ENCODE results near the gene NUP98.

Gene NUP98

DNA sequence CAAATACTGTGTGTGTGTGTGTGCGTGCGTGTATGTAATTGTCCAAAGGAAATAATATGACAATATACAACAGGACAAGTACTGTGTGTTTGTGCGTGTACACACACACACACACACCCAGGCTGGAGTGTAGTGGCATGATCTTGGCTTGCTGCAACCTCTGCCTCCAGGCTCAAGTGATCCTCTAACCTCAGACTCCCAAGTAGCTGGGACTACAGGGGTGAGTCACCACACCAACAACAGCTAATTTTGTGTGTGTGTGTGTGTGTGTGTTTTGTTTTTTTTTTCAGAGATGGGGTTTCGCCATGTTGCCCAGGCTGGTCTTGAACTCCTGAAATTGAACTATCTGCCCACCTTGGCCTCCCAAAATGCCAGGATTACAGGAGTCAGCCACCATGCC lies 61.5 kb downstream of the NUP98 start:
- DNase-seq (ENCODE audit: low read depth in 2 of 2): no peak

DNA sequence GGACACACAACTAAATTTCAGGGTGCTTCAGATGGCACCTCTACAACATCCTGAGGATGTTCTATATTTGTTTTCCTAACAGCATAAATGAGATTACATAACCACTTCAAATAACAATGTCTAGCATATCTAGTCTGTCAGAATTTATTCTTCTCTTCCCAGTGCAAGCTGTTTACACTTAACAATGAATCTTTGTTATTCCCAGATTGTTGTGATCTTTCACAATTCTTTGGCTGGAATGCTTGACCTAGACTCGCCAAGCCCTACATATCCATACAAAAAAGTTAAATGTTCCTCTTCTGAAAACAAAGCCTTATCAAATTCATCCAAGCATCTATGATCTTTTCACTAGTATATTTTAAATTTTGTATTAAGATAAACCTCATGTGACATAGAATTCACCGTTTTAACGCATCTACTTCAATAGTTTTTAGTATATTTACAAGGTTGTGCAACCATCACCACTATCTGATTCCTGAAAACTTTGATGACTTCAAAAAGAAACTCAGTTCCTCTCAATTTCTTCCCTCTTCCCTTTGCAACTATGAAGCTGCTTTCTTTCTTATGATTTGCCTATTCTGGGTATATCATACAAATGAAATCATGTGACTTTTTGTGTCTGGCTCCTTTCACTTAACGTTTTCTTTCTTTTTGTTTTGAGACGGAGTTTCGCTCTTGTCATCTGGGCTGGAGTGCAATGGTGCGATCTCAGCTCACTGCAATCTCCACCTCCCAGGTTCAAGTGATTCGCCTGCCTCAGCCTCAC lies 64.5 kb downstream of the NUP98 start:
- DNase-seq (ENCODE audit: low read depth in 2 of 2): no peak

DNA sequence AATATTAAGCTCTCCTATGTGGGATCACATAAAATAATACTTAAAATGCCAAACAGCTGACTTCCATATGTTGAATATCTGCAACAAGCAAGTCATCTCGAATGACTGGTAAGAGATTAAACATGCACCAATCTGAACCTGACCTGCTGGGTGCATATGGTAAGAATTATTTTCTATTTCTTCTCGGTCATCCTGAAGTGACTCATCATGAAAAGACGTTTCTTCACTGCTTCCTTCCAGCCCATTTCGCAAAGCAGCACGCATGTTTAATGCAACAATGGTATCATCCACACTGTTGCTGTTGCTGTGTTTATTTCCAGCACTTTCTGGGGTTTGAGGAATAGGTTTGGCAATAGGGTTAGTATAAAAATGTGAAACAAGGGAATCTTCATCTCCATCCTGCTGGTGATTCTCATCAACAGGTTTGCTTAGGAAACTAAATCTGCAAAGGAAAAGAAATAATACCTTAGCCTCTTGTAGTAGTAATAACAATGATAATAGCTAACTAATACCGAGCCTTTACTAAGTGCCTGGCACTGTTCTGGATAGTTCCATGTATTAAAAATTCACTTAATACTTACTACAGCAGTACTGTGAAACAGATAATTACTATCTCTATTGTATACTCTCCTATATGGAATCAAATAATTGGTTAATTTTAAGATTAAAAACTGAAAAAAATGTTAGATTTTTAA lies 74.2 kb downstream of the NUP98 start:
- no peak for DNase-seq (ENCODE audit: low read depth in 2 of 2)

DNA sequence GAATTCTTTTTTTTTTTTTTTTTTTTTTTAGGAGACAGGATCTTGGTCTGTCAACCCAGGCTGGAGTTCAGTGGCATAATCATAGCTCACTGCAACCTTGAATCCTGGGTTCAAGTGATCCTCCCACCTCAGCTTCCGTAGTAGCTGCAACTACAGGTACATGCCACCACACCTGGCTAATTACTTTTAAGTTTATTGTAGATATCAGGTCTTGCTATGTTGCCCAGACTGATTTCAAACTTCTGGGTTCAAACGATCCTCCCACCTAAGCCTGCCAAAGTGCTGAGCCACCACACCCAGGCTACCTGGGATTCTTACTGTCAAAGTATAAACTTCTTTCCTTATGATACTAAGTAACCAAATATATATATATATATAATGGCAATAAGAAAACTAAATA lies 75.3 kb downstream of the NUP98 start:
- no peak for DNase-seq (ENCODE audit: low read depth in 2 of 2)

DNA sequence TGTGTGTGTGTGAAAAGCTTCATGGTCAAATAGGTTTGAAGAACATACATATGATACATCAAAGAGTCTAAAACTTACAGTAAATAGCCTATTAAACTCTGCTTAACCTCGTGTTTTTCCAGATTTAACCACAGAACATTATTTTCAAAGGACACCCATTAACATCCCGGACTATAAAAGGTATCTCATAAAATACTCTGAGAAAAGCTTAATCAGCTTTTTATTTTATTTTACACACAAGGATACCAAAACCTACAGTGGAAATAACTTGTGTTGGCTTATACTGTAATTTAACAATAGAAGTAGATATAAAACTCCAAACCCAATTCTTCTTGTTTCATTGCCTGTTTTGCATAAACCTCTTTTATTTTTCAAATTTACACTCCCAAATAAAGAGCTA lies 76.4 kb downstream of the NUP98 start:
- no peak for DNase-seq (ENCODE audit: low read depth in 2 of 2)

DNA sequence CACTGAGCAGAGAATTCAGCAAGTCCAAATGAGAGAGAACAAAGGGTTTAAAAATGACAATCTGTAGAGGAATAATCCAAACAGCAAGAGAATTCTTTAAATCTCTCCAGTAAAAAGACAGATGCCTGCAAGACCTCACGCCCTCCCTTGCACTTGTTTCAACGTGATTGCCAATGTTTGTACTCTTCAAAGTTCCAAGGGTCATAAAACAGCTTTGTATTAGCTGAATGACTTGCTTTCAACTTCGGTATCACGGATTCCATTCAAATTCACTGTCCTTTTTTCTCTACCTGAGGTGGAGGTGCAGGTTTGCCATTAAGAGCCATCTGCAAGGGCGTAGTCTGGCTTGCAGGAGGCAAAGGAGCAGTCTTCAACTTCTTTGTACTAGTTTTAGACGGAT lies 85.1 kb downstream of the NUP98 start:
- no peak for DNase-seq (ENCODE audit: low read depth in 2 of 2)

DNA sequence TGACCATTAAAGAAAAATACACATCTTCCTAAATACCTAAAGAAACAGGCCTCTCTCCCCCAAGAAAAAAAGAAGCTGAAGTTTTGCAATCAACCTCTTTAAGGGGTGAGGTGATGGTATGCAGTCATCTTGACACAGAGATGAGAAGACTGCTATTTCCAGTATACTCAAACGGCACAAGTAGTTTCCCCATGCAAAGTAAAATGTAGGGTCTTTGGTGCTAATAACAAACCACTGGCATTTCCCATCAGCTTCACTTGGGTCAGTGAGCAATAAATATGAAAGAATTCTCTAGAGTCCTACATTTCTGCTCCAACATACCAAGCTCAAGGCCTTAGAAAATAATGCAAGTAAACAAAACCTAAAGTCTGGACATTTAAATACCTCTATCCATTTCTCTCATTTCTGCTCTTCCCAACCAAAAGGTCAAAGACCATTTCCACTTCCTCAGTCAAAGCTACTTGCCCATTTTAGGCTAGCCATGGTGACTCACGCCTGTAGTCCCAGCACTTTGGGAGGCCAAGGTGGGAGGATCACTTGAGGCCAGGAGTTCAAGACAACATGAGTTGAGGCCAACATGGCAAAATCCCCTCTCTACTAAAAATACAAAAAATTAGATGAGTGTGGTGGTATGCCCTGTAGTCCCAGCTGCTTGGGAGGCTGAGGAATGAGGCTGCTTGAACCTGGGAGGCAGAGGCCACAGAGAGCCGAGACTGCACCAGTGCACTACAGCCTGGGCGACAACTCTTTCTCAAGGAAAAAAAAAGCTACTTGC lies 86.7 kb downstream of the NUP98 start:
- DNase-seq (ENCODE audit: low read depth in 2 of 2): no peak

DNA sequence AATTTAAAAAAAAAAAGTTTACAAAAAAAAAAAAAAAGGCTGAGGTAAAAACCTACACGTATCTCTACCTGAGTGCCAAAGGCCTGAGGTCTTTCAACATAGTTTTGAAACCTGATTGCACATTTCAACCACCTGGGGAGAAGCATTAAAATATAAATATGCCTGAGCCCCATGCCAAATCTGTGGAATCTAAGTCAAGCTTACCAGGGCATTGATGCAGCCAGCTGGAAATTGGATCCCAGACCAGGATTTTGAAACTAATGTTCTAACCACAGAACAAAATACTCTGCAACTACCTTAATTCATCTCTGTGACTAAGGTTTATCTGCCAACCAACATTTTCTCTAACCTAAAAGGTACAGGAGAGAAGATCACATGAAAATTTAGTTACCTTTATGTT lies 87.4 kb downstream of the NUP98 start:
- DNase-seq (ENCODE audit: low read depth in 2 of 2): no peak

DNA sequence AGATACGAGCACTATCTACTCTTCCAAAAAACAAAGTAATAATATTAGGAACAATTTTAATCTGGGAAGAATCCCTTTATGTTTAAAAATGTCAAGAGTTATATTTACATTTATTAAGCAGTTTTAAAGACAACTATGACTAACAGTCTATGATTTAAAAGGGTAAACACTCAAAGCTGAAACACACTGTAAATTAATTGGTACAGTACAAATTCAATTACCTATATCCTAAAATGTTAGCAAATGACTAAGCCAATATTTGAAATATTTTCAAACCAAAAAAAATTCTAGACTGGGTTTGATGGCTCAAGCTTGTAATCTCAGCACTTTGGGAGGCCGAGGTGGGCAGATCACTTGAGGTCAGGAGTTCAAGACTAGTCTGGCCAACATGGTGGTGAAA lies 90.2 kb downstream of the NUP98 start:
- DNase-seq (ENCODE audit: low read depth in 2 of 2): no peak

DNA sequence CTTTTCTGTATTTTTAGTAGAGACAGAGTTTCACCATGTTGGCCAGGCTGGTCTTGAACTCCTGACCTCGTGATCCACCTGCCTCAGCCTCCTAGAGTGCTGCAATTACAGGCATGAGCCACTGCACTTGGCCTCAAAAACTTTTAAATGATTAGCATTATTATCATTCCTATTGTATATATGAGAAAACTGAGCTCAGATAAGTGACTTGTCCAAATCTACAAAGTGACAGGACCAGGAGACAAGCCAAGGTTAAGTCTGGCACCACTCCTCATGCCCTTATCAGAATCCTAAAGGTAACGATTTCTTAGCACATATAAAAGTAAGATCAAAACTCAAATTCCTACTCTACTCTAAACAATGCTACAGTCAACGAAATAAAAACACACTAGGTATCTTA lies 94.0 kb downstream of the NUP98 start:
- DNase-seq (ENCODE audit: low read depth in 2 of 2): no peak

DNA sequence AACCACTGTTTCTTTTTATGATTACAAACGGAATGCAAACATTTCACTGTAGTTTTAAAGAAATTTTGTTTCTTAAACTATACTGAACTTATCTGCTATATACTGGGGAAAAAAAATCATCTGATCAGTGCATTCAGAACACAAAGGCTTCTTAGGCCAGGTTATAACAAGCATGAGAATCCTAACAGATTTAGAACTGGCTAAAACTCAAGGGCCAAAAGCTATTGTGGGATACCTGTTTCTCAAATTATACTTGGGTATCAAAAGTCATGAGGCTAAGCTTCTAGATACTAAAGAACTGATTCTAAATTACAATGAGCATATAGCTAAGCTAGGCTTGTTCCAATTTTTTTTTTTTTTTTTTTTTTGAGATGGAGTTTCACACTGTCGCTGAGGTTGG lies 96.4 kb downstream of the NUP98 start:
- DNase-seq (ENCODE audit: low read depth in 2 of 2): no peak

DNA sequence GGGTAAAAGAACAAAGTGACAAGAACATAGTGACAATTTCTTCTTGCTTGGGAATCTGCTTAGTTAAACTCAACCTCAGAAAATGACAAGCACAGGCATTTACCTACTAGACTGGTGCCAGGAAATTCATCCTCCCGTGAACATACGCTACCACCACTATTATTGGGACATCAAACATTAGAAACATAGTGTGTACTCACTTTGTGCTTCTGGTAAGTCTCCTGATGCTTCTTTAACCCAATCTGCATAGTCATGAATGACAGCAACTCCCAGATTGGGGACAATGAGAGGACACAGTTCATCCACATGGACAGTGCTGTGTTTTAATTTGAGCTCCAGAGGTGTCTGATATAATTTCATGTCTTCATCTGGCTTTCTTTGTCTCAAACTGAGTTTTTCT lies 96.9 kb downstream of the NUP98 start:
- DNase-seq (ENCODE audit: low read depth in 2 of 2): no peak

DNA sequence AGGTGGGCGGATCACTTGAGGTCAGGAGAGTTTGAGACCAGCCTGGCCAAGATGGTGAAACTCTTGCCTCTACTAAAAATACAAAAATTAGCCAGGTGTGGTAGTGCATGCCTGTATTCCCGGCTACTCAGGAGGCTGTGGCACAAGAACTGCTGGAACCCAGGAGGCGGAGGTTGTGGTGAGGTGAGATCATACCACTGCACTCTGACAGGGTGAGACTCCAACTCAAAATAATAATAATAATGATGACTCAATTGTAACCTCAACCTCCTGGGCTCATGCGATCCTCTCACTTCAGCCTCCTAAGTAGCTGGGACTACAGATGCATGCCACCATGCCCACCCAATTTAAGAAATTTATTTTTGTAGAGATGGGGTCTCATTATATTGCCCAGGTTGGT lies 110.6 kb downstream of the NUP98 start:
- no peak for DNase-seq (ENCODE audit: low read depth in 2 of 2)

DNA sequence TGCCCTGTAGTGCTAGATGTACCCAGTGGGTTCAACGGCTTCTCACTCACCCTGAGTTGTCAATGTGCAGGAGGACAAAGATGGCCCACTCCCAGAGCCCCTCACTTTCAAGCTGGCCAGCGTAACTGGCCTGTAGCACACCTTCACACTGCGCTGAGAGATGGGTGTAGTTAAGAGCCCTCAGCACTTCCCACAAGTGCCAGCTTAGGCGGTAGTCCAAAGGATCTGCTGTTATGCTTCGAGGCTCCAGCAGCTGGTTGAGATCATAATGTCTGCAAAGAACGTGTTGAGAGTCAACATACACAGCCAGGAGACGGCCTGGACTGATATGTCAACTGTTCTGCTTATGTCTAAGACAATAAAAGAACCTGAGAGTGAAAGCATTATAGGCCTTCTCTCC lies 111.4 kb downstream of the NUP98 start:
- no peak for DNase-seq (ENCODE audit: low read depth in 2 of 2)

DNA sequence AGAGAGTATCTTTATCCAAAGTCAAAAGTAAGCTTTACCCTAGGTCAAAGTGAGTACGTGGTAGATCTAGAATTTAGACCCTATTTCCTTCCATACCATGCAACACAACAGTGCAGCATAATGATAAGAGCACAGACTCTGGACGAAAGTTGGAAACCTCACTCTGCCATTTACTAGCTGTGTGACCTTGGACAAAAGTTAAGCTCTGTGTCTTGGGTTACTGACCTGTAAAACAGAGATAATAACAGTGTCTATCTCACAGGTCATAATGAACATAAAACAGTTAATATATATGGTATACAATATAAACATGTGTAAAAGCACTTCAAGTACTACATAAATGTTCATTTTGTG lies 112.6 kb downstream of the NUP98 start:
- no peak for DNase-seq (ENCODE audit: low read depth in 2 of 2)

DNA sequence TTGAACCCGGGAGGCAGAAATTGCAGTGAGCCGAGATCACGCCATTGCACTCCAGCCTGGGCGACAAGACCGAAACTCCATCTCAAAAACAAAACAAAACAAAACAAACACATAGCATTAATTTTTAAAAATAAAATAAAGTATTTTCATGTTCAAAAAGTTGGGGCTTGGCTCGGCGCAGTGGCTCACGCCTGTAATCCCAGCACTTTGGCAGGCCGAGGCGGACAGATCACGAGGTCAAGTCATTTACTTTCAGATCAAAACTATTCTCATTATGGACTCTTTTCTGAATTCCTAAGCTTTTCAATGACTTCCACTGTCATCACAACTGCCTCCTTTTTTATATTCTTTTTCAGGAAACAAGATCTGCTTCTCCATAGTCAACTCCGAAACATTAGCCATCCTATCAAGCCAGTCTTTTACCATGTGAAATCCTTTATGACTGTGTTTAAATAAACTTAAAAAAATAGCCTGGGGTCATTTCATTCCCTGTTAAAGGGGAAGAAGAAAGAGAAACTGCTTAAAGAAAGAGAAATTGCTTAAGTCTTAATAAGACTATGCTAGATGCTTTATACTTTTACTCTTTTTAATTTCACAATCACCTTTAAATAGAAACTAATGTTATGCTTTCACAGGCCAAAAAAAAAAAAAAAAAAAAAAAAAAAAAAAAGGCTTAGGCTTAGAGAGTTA lies 113.1 kb downstream of the NUP98 start:
- no peak for DNase-seq (ENCODE audit: low read depth in 2 of 2)

DNA sequence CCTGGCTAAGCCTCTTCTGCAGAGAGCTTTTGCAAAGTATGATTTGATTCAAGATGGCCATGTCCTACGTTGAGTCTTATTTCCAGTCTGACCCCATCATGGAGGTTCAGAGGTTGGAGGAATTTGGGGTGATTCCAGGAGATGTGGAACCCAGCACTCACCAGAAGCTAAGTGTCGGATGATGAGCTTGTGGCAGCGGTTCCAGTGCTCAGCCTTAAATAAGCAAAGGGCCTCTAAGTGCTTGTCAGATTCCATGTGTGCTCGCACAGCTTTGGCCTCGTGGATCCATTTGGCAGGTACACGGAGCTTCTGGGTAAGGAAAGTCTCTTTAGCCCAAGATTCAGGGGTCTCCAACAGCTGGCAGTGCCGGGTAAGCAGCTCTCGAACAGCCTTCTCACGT lies 114.3 kb downstream of the NUP98 start:
- no peak for DNase-seq (ENCODE audit: low read depth in 2 of 2)

DNA sequence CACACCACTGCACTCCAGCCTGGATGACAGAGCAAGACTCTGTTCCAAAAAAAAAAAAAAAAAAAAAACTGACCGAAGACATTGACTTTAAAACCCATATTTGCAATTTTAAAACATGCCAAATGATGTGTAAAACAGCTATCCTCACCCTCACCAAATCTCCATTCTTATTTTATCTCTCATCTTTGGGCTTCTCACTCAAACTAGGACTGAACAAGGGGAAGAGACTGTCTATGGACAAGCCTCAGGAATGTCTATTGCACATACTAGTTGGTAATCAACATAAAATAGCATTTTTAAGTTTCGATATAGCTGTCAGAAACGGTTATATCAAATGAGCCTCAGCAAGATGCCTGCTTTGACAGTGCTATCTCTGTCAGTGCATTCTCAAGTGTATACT lies 118.3 kb downstream of the NUP98 start:
- no peak for DNase-seq (ENCODE audit: low read depth in 2 of 2)

DNA sequence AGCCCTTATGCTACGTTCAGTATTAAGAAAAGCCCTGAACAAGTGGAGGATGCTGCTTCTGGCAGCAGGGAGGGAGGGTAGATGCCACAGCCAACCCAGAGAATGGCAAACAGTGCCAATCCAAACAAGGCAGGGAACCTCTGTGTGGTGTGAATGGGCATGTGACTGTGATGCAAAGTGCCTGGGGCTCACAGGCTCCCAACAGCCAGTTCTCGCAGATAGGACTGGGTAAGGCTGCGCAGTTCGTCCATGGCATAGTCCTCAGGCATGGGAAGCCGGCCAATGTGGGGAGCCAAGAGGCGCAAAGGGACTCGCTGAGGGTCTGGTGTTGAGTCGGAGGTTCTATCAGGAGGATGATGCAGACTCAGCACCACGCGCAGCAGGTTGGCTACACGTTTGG lies 121.4 kb downstream of the NUP98 start:
- no peak for DNase-seq (ENCODE audit: low read depth in 2 of 2)

DNA sequence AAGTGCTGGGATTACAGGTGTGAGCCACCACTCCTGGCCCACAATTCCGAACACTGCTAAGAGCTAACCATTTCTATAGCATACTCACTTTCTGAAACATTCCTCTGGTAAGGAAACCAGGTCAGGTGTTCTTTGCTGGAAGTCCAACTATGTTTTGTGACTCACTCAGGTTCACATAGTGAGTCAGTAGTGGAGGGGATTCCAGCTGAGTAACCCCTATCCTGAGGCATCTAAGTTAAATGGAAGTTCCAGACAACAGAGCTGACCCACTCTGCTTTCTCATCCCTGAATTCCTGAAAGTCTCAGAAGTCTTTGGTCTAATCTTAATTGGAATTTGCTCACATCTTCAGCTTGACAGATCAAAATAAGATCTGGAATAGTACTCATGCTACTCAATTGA lies 123.2 kb downstream of the NUP98 start:
- no peak for DNase-seq (ENCODE audit: low read depth in 2 of 2)

DNA sequence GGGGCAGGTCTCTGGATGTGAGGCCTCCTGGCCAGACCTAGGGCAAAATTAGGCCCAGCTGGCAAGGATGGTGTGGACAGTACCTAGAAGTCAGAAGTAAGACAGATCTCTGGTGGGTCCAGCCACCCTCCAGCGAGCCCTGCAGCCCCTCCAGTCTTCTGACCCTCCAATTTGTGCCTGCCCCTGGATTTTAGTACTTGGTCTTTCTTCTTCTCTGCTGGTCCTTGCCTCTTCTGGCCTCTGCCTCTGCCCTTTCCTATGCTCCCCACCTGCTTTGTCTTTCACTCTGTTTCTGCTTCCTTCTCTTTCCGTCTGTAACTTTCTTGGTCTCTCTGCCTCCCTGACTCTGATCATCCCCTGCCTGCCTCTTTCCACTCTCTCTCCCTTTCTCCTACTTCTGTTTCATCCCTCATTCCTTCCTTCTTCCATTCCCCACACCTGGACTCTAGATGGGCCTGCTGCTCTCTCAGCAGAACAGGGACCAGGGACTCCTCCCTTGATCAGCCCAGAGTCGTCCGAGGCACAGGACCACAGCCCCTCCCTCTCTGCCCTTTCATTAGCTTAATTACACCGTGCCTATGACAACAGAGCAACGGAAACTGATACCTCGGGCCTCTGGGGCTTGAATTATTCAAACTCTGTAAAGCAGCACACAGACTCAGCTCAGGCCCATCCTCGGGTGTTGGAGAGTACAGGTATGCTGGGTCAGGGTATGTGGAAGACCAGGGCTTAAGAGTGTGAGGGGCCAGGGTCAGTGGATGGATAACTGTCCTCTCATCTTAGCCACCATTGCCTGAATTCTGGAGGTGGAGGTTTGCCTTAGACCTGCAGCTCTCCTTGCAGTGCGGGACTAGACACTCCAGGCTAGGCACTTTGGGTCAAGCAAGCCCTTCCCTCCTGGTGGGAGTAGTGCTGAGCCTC lies 125.8 kb downstream of the NUP98 start, which contains the start of gene CHRNA10:
Gene CHRNA10 (minus strand): TSS at position 51 of the 921 bp plus-strand sequence. CDS start 72 bp downstream, outside the sequence.
- DNase-seq (ENCODE audit: low read depth in 2 of 2): no peak
